Amniotic stem cell (primary cell): ENCODE data around the gene GNAO1.

ENCODE experiments used
- DNase-seq: peaks from one replicate; lab custom pipeline; 2025; lab: John Stamatoyannopoulos, UW

Gene GNAO1

DNA sequence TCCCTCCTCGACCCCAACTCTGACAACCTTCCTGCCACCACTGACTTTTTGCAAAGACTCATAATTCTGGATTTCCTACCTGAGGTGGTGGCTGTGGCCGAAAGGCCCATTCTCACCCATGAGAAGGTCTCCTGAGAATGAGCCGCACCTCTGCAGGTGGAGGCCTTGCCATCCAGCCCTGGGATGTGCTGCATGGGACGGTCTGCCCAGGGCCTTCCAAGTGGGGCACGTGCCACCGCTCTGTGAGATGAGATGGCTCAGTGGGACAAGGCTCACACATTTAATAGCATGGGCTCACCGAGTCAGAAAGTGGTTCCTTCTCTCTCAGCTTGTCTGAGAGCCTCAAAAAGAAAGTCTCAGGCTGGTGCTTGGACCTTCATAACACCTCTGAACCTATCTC lies 121.3 kb downstream of the GNAO1 start:
- no peak for DNase-seq

DNA sequence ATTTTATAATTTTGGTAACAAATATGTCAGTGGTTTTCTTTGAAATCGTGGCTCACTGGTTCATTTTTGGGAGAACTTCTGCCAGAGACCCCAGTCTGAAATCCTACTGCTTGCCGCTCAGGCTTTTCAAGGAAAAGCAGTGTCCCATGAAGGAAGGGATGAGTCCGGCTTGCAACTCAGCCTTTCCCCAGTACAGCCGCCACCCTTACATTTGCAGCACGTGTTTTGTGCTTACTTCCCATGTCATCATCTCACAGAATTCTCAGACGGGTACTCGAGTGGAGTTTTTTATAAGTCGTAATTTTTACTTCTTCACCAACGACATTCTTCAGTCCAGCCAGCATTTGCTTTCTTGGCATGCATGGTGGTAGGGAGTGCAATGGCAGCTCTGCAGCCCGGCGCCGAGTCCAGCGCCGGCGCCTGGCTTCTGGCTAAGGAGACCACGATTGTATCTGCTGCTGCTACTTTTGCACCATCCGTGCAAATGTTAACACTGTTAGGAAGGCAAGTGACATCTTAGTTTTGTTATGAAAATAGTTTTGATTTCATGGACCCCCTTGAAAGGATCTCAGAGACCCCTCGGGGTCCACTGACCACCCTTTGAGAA lies 123.1 kb downstream of the GNAO1 start:
- DNase-seq, result no peak

DNA sequence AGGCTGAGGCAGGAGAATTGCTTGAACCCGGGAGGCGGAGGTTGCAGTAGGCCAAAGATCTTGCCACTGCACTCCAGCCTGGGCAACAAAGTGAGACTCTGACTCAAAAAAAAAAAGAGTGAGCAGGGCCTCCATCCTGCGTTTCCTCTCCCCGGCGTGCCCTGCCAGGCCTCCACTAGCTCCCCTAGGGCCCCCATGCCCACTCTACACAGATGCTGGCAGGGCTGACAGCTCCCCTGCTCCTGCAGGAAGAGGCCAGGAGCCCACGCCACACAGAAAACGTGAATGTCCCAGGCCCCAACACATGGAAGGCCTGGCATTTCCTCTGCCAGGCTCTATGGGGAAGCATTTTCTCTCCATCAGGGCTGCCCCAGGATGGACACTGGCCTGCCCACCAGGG lies 124.7 kb downstream of the GNAO1 start:
- DNase-seq, result no peak

DNA sequence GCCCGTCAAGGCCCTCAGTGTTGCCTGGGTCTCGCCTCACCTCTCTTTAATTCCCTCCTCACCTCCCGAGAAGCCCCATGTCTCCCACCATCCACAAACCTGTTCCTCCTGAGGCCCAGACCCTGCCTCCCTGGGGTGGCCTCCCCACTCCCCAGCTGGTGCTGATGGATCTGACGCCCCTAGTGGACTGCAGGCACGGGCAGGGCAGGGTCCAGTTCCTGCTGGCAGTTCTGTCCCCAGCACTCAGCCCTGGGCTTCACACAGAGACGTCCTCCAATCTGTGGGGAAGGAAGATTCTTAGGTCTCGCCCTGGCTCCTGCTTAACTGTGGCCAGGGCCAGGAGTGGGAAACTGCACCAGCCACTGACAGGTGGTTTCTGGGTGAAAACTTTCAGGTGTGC lies 125.3 kb downstream of the GNAO1 start:
- no peak for DNase-seq

DNA sequence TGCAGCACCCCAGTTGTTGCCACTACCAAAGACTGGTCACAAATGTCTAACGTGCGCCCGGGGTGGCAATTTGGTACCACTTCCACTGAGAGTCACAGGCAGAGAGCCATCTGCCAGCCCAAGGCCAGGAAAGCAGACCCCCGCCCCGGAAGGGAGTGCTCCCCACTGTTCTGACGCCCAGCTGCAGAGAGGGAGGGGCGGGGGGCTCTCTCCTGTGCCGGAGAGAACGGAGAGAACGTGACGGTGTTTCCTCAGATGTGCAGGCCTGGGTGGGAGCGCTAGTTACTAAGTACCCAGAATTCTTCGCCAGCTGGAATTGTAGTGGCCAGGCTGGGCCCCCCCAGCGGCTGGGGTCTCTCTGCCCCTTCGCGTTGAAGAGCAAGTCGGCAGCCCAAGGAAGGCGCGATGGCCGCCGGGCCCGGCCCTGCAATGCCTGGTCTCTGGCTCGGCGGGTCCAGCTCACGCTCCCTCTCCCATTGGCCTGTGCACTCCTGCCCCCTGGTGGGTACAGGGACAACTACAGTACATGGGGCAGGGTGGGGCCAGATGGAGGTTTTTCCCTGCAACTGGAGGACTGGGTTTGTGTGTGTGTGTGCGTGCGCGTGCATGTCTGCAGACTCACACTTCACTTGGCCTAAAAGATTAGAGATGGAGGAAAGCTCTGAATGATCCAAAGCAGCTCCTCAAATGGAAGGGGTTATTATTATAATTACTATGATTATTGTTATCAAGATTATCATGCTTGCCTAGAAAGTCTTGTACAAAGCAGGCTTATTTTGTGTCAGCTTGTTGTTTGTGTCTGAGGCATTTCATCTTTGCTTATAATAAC lies 126.9 kb downstream of the GNAO1 start:
- DNase-seq, result peak; percentile 26

DNA sequence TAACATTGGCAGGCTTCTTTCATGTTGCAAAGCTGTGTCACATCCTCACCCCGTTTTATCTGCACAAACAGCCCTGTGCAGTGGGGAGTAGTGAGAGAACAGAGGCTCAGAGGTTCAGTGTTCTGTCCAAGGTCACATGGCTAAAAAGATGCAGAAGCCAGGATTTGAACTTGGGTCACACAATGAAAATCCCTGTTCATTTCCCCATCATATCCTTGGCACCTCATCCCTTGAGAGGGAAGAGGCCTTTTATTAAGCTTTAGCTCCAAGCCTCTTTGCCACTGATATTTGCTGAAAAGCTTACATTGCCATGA lies 127.5 kb downstream of the GNAO1 start:
- no peak for DNase-seq

DNA sequence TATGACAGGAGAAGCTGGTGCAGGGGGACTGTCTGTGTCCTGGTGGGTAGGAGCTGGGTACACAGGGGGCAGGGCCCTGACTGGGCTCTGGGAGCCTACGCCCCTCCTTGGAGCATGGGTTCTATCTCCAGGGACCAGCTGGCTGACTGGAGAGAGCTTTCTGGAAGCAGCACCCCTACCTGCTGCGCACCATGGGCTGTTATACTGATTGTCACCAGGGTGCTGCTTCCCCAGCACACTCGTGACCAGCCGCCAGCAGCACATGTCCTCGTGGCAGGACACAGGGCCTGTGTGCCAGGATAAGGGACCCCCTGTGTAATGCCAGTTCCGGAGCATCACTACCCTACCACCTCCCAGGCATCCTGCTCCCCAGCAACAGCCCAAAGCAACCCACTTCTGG lies 128.1 kb downstream of the GNAO1 start:
- no peak for DNase-seq

DNA sequence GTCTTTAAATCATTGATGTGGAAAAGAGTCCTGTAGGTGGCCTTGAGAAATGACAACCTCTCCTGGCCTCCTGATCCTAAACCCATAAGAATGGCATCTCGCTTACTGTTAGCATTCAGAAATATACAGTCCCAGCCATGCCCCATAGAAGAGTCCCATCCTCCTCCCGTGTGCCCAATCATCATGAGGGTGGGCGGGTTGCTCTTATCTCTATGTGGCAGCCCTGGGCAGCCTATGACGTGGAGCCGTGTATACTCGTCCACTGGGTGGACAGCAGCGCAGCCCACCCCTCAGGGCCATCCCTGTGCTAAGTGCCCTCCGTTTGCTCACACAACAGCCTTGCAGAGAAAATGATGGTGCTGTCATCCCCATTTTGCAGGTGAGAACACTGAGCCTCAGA lies 128.8 kb downstream of the GNAO1 start:
- DNase-seq, result no peak

DNA sequence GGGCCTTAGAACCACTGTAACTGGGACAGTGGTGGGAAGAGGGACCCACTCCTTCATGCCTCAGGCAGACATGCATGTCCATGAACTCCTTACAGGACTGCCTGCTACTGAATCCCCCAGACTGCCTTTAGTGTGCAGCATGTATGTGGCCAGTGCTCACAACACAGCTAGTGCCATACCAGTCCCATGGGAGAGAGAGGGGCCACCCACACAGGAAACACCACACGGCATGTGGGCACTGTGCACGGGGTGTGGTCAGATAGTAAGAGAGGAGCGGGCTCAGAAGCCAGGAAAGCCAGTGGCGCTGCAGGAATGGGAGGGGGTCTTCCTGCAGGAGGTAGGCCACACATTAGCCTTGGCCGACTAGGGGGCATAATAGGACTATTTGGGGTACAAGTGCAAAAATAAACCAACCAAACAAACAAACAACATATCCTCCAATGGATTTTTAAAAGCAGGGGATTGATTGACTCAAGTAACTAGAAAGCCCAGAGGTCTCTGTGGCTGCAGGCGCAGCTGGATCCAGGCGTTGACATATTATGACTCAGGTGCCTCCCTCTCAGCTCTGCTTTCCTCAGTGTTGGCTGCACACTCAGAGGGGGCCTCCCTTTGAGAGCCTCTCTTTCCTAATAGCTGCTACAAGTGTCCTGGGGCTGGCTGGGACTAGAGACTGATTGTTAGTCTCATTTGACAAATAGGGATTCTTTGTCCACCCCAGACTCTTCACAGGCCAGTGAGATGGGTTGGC lies 129.7 kb downstream of the GNAO1 start:
- no peak for DNase-seq

DNA sequence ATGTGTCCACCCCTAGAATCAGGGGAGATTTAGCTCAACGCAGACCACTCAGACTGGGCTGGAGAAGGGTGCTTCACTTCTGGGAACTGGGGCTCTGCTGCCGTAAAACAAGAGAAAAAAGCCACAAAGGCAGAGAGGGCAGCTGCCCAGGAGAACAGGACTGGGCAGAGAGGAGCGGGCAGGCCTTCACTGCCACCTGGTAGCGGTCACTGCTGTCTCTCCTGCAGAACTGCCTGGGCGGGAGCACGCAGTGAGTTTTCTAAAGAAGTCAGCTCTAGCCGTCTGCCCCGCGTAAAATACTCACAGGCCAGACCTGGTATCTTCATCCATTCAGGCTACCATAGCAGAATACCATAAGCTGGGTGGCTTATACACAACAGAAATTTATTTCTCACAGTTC lies 130.3 kb downstream of the GNAO1 start:
- DNase-seq, result no peak

DNA sequence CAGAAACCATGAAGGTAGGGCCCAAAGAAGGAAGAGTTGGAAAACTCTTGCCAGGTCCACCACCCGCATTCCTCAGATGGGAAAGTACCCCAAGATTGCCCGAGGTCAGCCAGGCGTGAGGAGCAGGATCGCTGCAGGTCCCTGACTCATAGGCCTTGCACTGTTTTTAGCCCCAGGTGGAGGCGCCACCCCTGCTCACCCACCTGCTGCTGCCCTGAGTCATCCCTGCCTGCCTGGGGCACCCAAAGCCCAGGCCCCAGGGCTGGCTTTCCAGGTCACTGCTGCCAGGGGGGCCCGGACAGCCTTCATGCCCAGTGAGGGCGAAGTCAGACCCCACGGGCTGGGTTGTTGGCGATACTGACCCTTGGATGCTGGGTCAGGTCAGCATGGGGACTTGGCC lies 133.1 kb downstream of the GNAO1 start:
- no peak for DNase-seq

DNA sequence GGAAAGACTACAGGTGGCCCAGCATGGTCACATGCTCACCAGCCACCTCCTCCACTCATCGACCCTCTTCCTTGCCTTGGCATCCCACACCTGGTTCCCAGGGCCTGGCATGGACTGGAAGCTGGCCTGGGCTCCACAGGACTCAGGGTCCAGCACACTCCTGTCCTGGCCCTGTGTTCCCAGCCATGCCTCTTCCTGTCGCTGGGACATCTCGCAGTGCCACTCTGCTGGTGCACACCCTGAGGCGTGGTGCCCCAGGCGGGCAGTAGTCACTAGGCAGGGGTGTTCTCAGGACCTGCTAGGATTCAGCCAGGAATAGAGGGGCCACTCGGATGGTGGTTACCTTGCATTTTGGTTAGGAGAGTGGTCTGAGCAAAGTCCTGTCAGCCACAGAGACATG lies 134.7 kb downstream of the GNAO1 start:
- no peak for DNase-seq

DNA sequence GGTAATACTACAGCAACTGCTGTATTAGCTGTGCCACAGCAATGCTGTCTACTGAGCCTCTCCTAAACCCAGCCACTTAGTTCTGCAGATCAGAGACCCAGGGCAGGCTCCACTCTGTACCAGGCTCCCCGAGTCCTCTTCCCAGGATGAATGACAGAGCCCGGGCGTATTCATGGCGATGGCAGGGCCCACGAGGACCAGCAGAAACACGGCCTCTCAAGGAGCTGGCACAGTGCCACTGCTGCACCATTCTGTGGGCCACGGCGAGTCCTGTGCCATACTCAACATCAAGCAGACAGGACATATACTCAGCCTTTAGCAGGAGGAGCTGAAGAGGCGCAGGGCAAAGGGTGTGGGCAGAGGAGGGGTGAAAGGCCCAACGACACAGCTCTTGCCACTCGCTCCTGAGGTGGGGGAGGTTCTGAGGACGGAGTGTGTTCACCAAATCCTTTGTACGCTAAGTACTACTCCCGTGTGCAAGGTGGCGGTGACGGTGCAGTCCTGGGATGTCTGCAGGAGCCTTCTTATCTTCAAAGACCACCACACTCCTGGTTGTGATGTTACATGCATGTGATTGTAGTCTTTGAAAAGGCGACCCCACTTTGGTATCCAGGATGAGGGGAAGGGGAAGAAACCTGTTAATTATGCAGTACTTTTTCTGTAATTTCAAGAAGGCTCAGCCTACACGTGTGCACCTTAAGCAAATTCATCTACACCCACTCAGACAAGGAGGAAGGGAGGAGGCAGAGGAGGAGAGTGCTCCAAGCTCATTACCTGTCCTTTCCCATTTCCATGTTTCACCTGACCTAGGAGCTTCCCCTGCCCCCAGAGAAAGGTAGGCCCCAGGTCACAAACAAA lies 136.0 kb downstream of the GNAO1 start:
- no peak for DNase-seq

DNA sequence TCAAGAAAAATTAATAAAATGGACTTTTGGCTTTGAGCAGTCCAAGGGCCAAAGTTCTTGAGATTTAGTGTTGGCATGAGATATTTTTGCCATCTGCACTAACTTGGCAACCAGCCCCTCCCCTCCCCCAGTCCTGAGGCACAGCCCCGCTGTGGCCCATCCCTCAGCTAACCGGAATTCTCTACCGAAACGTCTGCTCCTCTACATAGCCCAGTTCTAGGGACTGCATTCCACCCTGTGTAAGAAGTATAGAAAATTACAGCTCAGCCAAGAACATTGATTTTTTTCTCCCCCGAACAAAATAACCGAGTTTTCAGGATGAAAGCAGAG lies 136.6 kb downstream of the GNAO1 start:
- no peak for DNase-seq

DNA sequence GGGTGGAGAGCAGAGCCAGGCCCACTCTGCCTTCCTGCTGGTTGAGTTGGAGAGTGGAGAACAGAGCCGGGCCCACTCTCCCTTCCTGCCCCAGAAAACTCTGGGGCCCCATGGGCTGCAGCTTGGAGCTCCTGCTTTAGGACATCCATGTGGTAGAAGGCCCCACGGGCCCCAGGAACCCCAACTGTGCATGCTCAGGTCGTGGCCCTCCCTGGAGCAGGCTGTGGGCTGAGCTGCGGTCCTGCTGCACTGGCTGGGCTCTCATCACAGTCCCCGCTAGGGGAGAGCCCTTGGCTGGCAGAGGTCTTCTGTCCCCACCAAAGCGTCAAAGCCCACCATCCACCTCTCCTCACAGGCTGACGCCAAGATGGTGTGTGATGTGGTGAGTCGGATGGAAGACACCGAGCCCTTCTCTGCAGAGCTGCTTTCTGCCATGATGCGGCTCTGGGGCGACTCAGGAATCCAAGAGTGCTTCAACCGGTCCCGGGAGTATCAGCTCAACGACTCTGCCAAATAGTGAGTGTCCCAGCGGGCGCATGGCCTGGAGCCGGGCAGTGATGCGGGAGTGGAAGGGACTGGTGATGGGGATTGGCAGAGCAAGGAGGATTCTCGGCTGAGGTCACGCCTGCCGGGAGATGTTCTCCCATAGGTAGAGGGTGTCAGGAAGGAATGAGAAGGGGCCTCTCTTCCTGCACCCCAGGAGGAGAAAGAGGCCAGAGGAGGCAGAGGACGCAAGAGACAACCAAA lies 137.2 kb downstream of the GNAO1 start:
- no peak for DNase-seq

DNA sequence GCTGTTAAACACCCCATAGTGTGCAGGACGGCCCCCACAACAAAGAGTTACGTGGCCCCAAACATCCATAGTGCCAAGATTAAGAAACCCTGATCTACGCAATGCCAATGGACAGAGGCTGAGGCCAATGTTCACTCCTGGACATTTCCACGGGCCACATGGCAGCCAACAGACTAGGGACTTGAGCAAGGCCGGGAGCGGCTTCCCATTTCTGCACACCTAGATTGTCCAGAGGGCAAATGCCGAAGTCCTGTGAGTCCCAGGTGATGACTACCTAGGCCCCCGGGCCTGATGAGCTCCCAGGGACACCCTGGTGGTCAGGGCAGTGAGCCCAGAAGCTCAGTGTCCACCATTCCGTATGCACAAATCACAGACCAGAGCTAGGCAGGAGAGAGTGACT lies 138.6 kb downstream of the GNAO1 start:
- no peak for DNase-seq

DNA sequence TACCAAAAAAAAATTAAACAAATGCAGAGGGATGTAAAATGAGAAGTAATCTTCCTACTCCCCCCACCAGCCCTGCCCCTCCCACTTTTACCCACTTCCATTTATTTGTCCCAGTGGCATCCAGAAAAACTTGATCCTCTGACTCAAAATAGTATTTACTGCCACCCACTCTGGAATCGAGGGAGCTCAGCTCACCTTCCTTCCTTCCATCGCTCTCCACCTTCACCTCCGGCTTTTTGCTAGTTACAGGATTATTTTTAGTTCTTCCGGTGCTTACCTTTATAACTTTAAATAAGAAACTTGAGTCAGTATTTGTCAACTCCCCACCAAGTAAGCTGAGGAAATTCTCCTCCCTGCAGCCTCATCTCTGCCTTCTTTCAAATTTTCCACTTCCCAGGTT lies 139.2 kb downstream of the GNAO1 start:
- no peak for DNase-seq

DNA sequence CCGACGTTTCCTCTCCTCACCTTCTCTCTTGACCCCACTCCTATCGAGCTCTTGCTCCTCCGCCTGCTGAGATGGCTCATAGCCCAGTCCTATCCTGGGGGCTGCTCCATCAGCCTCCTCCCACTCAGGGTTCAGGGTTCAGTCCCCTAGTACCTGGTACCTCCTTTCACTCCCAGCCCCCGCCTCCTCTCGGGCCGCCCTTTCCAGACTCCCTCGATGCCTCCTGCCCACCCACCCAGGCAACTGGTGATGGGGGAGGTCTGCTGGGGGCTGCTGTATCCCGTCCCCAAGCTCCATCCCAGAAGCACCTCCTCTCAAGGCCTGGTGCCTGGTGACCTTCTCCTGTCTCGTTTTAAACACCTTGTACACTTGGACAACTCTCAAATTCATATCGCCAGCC lies 140.1 kb downstream of the GNAO1 start:
- DNase-seq, result no peak

DNA sequence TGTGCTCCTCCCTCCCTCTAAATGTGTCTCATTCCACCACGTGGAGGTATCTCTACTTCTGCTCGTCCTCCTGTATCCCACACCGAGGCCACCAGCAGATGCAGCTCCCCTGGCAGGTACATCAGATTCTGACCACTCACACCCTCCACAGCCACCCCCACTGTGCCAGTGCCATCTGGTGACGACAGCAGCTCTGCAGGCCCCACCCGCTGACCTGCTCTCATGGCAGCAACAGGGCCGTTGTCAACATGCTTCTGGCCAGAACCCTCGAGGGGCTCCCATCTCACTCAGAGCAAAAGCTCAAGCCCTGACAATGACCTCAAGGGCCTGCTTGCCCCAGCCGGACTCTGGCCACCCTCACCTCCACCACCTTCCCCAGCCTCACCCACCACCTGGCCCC lies 140.6 kb downstream of the GNAO1 start:
- no peak for DNase-seq

DNA sequence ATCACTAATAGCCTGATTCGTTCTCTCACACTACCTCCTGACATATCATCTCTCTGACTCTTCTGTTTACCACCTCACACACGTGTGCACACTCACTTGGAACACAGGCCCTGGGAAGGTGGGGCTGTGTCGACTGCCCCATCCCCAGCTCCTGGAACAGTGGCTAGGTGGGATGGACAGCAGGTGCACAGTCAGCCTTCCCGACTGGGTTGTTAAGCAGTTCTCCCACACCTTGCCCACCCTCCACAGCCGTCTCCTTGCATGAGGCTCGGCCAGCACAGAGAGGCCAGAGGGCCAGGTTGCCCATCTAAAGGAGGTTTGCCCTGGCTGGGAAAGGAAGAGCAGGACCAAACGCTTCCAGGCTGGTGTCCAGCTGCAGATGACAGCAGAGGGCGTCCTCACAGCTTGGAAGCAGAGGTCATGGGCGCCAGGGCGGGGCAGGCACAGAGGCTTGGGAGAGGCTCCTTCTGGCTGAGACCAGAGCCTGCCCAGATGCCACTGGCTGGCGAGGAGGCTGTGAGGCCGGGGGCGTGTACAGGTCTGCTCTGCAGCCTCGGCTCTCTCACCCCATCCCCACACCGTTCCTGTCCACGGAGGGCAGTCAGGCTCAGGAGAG lies 141.3 kb downstream of the GNAO1 start:
- no peak for DNase-seq

DNA sequence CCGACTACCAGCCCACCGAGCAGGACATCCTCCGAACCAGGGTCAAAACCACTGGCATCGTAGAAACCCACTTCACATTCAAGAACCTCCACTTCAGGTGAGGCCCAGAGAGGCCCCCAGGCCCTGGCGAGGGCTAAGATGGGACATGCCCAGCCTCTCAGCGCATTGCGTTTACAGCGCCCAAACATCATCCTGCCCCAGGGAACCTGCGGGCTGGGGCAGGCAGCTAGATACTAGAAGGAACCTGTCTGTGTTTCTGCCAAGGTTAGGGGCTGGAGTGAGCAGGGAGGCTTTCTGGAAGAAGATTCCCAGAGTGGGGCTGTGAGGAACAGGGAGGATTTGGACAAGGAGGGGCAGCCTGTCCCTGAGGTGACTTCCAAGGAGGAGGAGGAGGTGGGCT lies 143.5 kb downstream of the GNAO1 start:
- DNase-seq, result no peak
